Fibroblast of lung (primary cell): ENCODE measurements around the gene HECTD1. TPM values are rescaled to one million over a fixed set of nuclear protein-coding genes. Genes with fewer than 3 reads are reported as not detected.
"Not testable (repeated sequence)": the region's sequence is repeated elsewhere in the genome, so short reads cannot be mapped to it uniquely, and the experiment has no call there.

Experiments used
- DNase-seq, 2 donors: peaks; one replicate each; pipeline versions ENCODE4 v3.0.0 to v3.0.0-alpha.2; 2010; ENCODE audit warnings: low read depth in 2 of 2
- H2AFZ ChIP-seq: 2 replicates; pipeline ENCODE4 v1.5.1; 2012; ENCODE audit warnings: low read length, control low read depth, inconsistent platforms
- H3K27ac ChIP-seq: 2 replicates; pipeline ENCODE4 v1.5.1; 2011; ENCODE audit warnings: low read length, control low read depth; ENCODE audit not compliant: insufficient read depth
- H3K27me3 ChIP-seq: 2 replicates; pipeline ENCODE4 v1.5.1; 2011; ENCODE audit warnings: mild to moderate bottlenecking, low read length; ENCODE audit not compliant: control insufficient read depth, insufficient read depth
- H3K36me3 ChIP-seq: 2 replicates; pipeline ENCODE4 v1.5.1; 2011; ENCODE audit warnings: low read length; ENCODE audit not compliant: control insufficient read depth, insufficient read depth
- H3K4me1 ChIP-seq: 2 replicates; pipeline ENCODE4 v1.5.1; 2011; ENCODE audit warnings: low read length; ENCODE audit not compliant: control insufficient read depth, insufficient read depth; ENCODE audit errors: extremely low read depth
- H3K4me2 ChIP-seq: 2 replicates; pipeline ENCODE4 v1.5.1; 2011; ENCODE audit warnings: low read length, control low read depth; ENCODE audit not compliant: insufficient read depth; ENCODE audit errors: extremely low read depth
- H3K4me3 ChIP-seq, 4 experiments: fragments of 200-600 bp in 1 of 4; sonication (generic) in 1 of 4; replicated peaks in 1 of 4; 2 replicates each; pipeline ENCODE4 v1.5.1; 2011 to 2016; ENCODE audit warnings: low read length in 4 of 4, low read depth in 3 of 4, mild to moderate bottlenecking in 3 of 4, control low read depth in 2 of 4, inconsistent platforms in 1 of 4, mixed read lengths in 1 of 4; ENCODE audit not compliant: insufficient read depth in 1 of 4; ENCODE audit errors: control extremely low read depth in 1 of 4
- H3K79me2 ChIP-seq: 2 replicates; pipeline ENCODE4 v1.5.1; 2012; ENCODE audit warnings: mild to moderate bottlenecking, low read length, inconsistent platforms; ENCODE audit not compliant: control insufficient read depth, insufficient read depth
- H3K9ac ChIP-seq: 2 replicates; pipeline ENCODE4 v1.5.1; 2011; ENCODE audit warnings: mild to moderate bottlenecking, low read length, control low read depth; ENCODE audit not compliant: insufficient read depth
- H3K9me3 ChIP-seq: 2 replicates; pipeline ENCODE4 v1.5.1; 2012; ENCODE audit warnings: low read depth, low read length; ENCODE audit not compliant: control insufficient read depth, insufficient read depth
- H4K20me1 ChIP-seq: 2 replicates; pipeline ENCODE4 v1.5.1; 2011; ENCODE audit warnings: low read length; ENCODE audit not compliant: control insufficient read depth, insufficient read depth; ENCODE audit errors: extremely low read depth
- EZH2 ChIP-seq: IDR thresholded peaks from 2 replicates; pipeline ENCODE4 v1.5.1; 2012; ENCODE audit warnings: low read length, control low read depth, mild to moderate bottlenecking; ENCODE audit errors: missing control alignments
- polyA minus RNA-seq: library from RNA; depleted of rRNA, polyadenylated mRNA; stranded (reverse); fragments of >200 nt; gene quantifications from 2 replicates; pipeline ENCODE4 v1.2.3, GENCODE V29; 2011; ENCODE audit warnings: low replicate concordance
- polyA plus RNA-seq, 2 donors: library from polyadenylated mRNA; depleted of rRNA in 1 of 2; stranded (reverse) in 1 of 2; unstranded in 1 of 2; fragments of >200 nt; gene quantifications; 2 replicates each; pipeline ENCODE4 v1.2.1, GENCODE V29; 2011 to 2012; ENCODE audit warnings: missing spikeins in 1 of 2
- total RNA-seq: library from RNA; depleted of rRNA; stranded (reverse); fragments of >200 nt; gene quantifications from 2 replicates; pipeline ENCODE4 v1.2.1, GENCODE V29; 2014
- TF ChIP-seq, protein P1 (sequence below), 2 donors: IDR thresholded peaks in 1 of 2; conservative IDR thresholded peaks in 1 of 2; 1 replicate in 1 of 2; 2 replicates in 1 of 2; pipeline ENCODE4 v1.5.1; 2011 to 2012; ENCODE audit warnings: low read length in 2 of 2, control low read depth in 1 of 2, inconsistent platforms in 1 of 2, low read depth in 1 of 2, mild to moderate bottlenecking in 1 of 2

The HECTD1 gene
- total RNA-seq (405 and 534 TPM in 2 replicates), polyA plus RNA-seq (132 and 135 TPM in 2 replicates), polyA minus RNA-seq (172 and 257 TPM in 2 replicates)
- polyA plus RNA-seq (2012) = 81.1 and 85.9 TPM in 2 replicates

DNA sequence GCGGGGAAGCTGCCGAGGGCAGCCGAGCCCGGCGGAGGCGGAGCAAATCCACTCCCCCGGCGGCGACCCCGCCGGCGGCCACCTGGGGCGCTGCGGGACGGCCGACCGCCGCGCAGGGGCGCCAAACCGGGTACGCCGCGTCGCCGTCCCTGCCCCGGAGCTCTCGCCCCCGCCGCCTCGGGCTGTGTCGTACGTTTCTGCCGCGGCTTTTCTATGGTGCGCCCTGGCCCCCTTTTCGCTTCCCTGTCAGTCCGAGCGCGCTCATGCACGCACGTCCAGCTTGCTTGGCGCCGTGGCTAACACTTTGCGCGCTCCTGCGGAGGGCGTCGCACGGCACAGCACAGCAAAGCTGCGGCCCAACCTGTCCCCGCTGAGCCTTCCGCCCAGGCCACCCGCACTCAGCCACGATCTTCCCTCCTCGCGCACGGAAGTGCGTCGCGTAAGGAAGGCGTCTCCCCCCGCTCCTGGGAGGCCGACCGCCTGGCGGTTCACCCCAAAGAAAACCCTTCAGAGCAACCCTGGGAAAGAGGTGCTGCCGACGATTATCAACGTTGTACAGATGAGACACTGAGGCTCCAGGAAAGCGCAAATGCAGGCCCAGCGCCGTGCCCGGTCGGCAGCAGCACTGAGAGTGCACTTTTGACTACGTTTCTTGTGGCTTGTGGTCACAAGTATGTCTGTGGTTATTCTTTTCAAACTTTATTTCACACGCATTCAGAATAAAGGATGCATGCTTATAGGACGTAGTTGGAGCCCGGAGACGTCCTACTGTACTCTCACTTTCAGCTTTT, at the start of gene HECTD1:
HECTD1 (minus strand) TSS at position 39 of the 791 bp plus-strand sequence. CDS start 1,857 bp downstream, outside the sequence.
- Histone ChIP-seq H4K20me1 (no peaks in the 10 kb centered on the region), H3K4me3 (peak within 1 kb of the TSS; percentile 64 to 91 (median 88)), H3K4me1 (peaks cover 6% of the 10 kb centered on the region), H3K79me2 (peaks cover 43% of the 10 kb centered on the region), H3K27ac (peak within 1 kb of the TSS; percentile 98), H3K27me3 (no peaks in the 10 kb centered on the region), H3K9ac (peak within 1 kb of the TSS; percentile 98), H3K4me2 (peak within 1 kb of the TSS; percentile 97), H2AFZ (peak within 1 kb of the TSS; percentile 88), H3K9me3 (no peaks in the 10 kb centered on the region), H3K36me3 (no peaks in the 10 kb centered on the region)
- peak; percentile 82 to 91 for DNase-seq
- TF ChIP-seq EZH2 = no peak
- TF ChIP-seq, protein P1, sequence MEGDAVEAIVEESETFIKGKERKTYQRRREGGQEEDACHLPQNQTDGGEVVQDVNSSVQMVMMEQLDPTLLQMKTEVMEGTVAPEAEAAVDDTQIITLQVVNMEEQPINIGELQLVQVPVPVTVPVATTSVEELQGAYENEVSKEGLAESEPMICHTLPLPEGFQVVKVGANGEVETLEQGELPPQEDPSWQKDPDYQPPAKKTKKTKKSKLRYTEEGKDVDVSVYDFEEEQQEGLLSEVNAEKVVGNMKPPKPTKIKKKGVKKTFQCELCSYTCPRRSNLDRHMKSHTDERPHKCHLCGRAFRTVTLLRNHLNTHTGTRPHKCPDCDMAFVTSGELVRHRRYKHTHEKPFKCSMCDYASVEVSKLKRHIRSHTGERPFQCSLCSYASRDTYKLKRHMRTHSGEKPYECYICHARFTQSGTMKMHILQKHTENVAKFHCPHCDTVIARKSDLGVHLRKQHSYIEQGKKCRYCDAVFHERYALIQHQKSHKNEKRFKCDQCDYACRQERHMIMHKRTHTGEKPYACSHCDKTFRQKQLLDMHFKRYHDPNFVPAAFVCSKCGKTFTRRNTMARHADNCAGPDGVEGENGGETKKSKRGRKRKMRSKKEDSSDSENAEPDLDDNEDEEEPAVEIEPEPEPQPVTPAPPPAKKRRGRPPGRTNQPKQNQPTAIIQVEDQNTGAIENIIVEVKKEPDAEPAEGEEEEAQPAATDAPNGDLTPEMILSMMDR (conservative IDR thresholded peaks at IDR 0.05 in 1 of 2, IDR thresholded peaks at IDR 0.05 in 1 of 2; ENCODE audit: low read depth in 1 of 2, low read length in 2 of 2) = peak in 1 of 2 donors; percentile 23

DNA sequence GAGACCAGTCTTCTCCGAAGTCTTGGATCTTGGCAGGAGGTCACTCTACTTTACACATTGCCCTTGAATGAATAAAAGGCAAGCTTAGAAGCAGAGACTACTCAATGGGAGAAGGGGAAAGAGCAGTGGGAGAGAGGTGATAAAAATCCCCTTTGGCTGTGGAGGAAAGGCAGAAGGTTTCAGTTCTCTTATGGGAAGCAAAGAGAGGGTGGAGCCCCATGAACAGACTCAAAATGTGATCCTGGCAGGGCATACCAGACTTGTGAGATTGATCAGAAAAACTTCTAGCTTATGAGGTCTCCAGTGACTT, 49.6 kb upstream of the HECTD1 start:
- no peaks in the 10 kb centered on the region for H4K20me1 ChIP-seq
- TF ChIP-seq, protein P1 (conservative IDR thresholded peaks at IDR 0.05 in 1 of 2, IDR thresholded peaks at IDR 0.05 in 1 of 2; ENCODE audit: low read depth in 1 of 2, low read length in 2 of 2) = no peak
- no peak for TF ChIP-seq EZH2

DNA sequence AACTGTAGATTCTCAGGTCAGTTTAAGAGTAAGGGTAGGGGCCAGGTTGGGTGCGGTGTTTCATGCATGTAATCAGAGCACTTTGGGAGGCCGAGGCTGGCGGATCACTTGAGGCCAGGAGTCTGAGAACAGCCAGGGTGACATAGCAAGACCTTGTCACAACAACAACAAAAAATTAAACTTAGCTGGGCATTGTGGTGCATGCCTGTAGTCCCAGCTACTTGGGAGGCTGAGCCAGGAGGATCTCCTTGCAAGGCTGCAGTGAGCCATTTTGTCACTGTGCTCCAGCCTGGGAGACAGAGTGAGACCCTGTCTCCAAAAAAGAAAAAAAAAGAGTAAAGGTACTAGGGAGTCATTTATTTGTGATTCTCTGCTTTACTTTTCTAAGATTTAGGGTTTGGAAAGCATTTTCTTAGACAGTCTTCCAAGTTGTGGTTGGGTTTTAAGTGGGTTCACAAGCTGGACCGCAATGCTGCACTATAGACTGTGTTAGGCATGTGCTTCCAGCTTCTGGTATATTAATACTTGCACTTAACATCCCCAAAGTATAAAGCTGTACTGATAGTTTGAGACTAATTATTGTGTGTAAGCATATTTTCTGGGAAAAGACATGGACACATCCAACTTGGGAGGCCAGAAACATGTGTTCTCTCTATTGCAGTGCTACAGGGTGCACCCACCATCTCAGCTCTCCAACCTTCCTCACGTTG, 49.1 kb upstream of the HECTD1 start:
- no peaks in the 10 kb centered on the region for H3K27me3 ChIP-seq
- no peak overlapping the region for H3K4me3 ChIP-seq
- no peaks in the 10 kb centered on the region for H3K9me3 ChIP-seq
- DNase-seq = no peak
- no peak overlapping the region for H2AFZ ChIP-seq
- TF ChIP-seq, protein P1 (conservative IDR thresholded peaks at IDR 0.05 in 1 of 2, IDR thresholded peaks at IDR 0.05 in 1 of 2; ENCODE audit: low read depth in 1 of 2, low read length in 2 of 2) = no peak
- TF ChIP-seq EZH2 = no peak
- H4K20me1 ChIP-seq = no peaks in the 10 kb centered on the region
- H3K36me3 ChIP-seq = no peaks in the 10 kb centered on the region
- H3K4me2 ChIP-seq = no peak overlapping the region
- peaks cover 6% of the 10 kb centered on the region for H3K4me1 ChIP-seq
- no peak overlapping the region for H3K9ac ChIP-seq
- H3K79me2 ChIP-seq = no peaks in the 10 kb centered on the region
- no peak overlapping the region for H3K27ac ChIP-seq

More for the DNA sequence above, 49.6 kb upstream of the HECTD1 start:
- no peak for DNase-seq
- Histone ChIP-seq H2AFZ (no peak overlapping the region), H3K4me3 (no peak overlapping the region), H3K27ac (no peak overlapping the region), H3K27me3 (no peaks in the 10 kb centered on the region), H3K9me3 (no peaks in the 10 kb centered on the region), H3K4me1 (peaks cover 9% of the 10 kb centered on the region), H3K9ac (no peak overlapping the region), H3K4me2 (no peak overlapping the region), H3K36me3 (no peaks in the 10 kb centered on the region), H3K79me2 (no peaks in the 10 kb centered on the region)

DNA sequence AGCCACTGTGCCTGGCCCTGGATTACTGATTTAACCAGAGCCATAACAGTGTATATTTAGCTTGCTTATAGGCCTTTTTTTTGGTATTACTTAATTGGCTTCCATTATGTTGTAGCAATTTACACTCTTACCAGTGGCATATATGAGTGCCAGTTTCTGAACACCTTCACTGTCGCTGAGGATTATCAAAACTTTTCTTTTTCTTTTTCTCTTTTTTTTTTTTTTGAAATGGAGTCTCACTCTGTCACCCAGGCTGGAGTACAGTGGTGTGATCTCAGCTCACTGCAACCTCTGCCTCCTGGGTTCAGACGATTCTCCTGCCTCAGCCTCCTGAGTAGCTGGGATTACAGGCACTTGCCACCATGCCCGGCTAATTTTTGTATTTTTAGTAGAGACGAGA, 48.3 kb upstream of the HECTD1 start:
- H2AFZ ChIP-seq, H4K20me1 ChIP-seq, DNase-seq, H3K9me3 ChIP-seq, H3K36me3 ChIP-seq, H3K4me2 ChIP-seq, H3K27me3 ChIP-seq, H3K4me1 ChIP-seq, H3K79me2 ChIP-seq, H3K9ac ChIP-seq, H3K27ac ChIP-seq, H3K4me3 ChIP-seq: not testable (repeated sequence)
